HCT116 (cell line): ENCODE data around the gene TMEM115. TPM values are rescaled to one million over a fixed set of nuclear protein-coding genes. Genes with fewer than 3 reads are reported as not detected.

Experiments
- ATAC-seq: fragments of 200-7000 bp; cut with Tn5 transposase; 2 replicates; pipeline ENCODE4 v1.9.1; 2020; ENCODE audit warnings: mild to moderate bottlenecking, moderate library complexity
- BruUV-seq: library from RNA; stranded (reverse); fragments of 400-500 nt; replicated peaks from 2 replicates; lab custom pipeline; 2021; lab: Mats Ljungman, UMichigan
- CTCF ChIA-PET: fragments of 300-600 bp; sonication (Branson Sonifier 250); formaldehyde crosslinking; loops from one replicate; lab custom pipeline; 2021; ENCODE audit warnings: antibody characterized with exemption; lab: Charles Lee
- POLR2A ChIA-PET: fragments of 300-600, 350-600 bp; sonication (Branson Sonifier 250); formaldehyde crosslinking; loops from one replicate; lab custom pipeline; 2021; ENCODE audit warnings: antibody characterized with exemption; lab: Charles Lee
- RAD21 ChIA-PET, 2 experiments: fragments of 300-600 bp; sonication (Branson Sonifier 250); formaldehyde crosslinking; loops; one replicate each; lab custom pipeline; 2023; ENCODE audit warnings: low total read pairs in 2 of 2; ENCODE audit not compliant: uncharacterized antibody in 2 of 2, unreplicated experiment in 2 of 2, low non-redundant PET in 1 of 2; lab: Charles Lee
- DNase-seq: peaks from one replicate; pipeline ENCODE4 v3.0.0-alpha.2; 2010; ENCODE audit warnings: low read depth, low spot score
- H2AFZ ChIP-seq: fragments of 200-600 bp; shearing (Covaris generic), sonication (generic); 2 replicates; pipeline ENCODE4 v1.6.1; 2017; ENCODE audit warnings: low read depth, mixed run types, mixed read lengths, antibody characterized with exemption, low read length; ENCODE audit not compliant: poor library complexity, severe bottlenecking
- H3K27ac ChIP-seq: 2 replicates; pipeline ENCODE4 v1.5.1; 2012; ENCODE audit warnings: low read depth, low read length
- H3K27me3 ChIP-seq: fragments of 200-600 bp; sonication (generic); 2 replicates; pipeline ENCODE4 v1.6.1; 2016; ENCODE audit warnings: mixed run types, low read length, mixed read lengths; ENCODE audit not compliant: insufficient read depth
- H3K36me3 ChIP-seq, 2 experiments: fragments of 200-500 bp in 1 of 2; fragments of 200-600 bp in 1 of 2; sonication (Bioruptor generic) in 1 of 2; sonication (generic) in 1 of 2; 2 replicates each; pipeline versions ENCODE4 v1.5.1 to v1.6.1; 2014 to 2016; ENCODE audit warnings: low read length in 2 of 2, inconsistent platforms in 1 of 2, mixed read lengths in 1 of 2, mixed run types in 1 of 2; ENCODE audit not compliant: insufficient read depth in 2 of 2, control insufficient read depth in 1 of 2
- H3K4me1 ChIP-seq, 2 experiments: fragments of 200-600 bp in 1 of 2; sonication (generic) in 1 of 2; 2 replicates each; pipeline versions ENCODE4 v1.5.1 to v1.6.1; 2012 to 2017; ENCODE audit warnings: low read length in 2 of 2, inconsistent platforms in 1 of 2, mild to moderate bottlenecking in 1 of 2, mixed read lengths in 1 of 2, mixed run types in 1 of 2, moderate library complexity in 1 of 2; ENCODE audit not compliant: insufficient read depth in 2 of 2, control insufficient read depth in 1 of 2
- H3K4me2 ChIP-seq: fragments of 200-600 bp; sonication (generic); 2 replicates; pipeline ENCODE4 v1.6.1; 2017; ENCODE audit warnings: mixed run types, low read length, mixed read lengths
- H3K4me3 ChIP-seq, 2 experiments: fragments of 200-600 bp in 1 of 2; sonication (generic) in 1 of 2; replicated peaks in 1 of 2; 2 replicates each; pipeline ENCODE4 v1.5.1; 2011 to 2016; ENCODE audit warnings: low read length in 2 of 2, control low read depth in 1 of 2, low read depth in 1 of 2, mild to moderate bottlenecking in 1 of 2, mixed read lengths in 1 of 2, mixed run types in 1 of 2
- H3K79me2 ChIP-seq: fragments of 200-600 bp; sonication (generic); 2 replicates; pipeline ENCODE4 v1.6.1; 2017; ENCODE audit warnings: mild to moderate bottlenecking, mixed run types, low read length, moderate library complexity, mixed read lengths; ENCODE audit not compliant: insufficient read depth
- H3K9ac ChIP-seq: fragments of 200-600 bp; sonication (generic); 2 replicates; pipeline ENCODE4 v1.6.1; 2016; ENCODE audit warnings: low read length, mixed read lengths
- H3K9me2 ChIP-seq: fragments of 200-600 bp; sonication (generic), shearing (Covaris generic); 2 replicates; pipeline ENCODE4 v1.6.1; 2017; ENCODE audit warnings: mixed run types, mild to moderate bottlenecking, moderate library complexity; ENCODE audit not compliant: insufficient read depth
- H3K9me3 ChIP-seq, 2 experiments: fragments of 200-500 bp in 1 of 2; fragments of 200-600 bp in 1 of 2; sonication (Bioruptor generic) in 1 of 2; sonication (generic) in 1 of 2; 2 replicates each; pipeline ENCODE4 v1.6.1; 2014 to 2017; ENCODE audit warnings: low read length in 2 of 2, mixed read lengths in 2 of 2, inconsistent platforms in 1 of 2, low read depth in 1 of 2, mild to moderate bottlenecking in 1 of 2, mixed run types in 1 of 2, moderate library complexity in 1 of 2; ENCODE audit not compliant: control insufficient read depth in 1 of 2, insufficient read depth in 1 of 2
- H4K20me1 ChIP-seq: fragments of 200-600 bp; sonication (generic), shearing (Covaris generic); 2 replicates; pipeline ENCODE4 v1.6.1; 2017; ENCODE audit warnings: mixed run types, mild to moderate bottlenecking, moderate library complexity; ENCODE audit not compliant: insufficient read depth
- ATF3 ChIP-seq: IDR thresholded peaks from 2 replicates; pipeline ENCODE4 v1.6.1; 2012
- CBX3 ChIP-seq: IDR thresholded peaks from 2 replicates; pipeline ENCODE4 v1.6.1; 2012; ENCODE audit warnings: low read depth
- CEBPB ChIP-seq: IDR thresholded peaks from 2 replicates; pipeline ENCODE4 v1.6.1; 2012; ENCODE audit warnings: low read depth
- CTCF ChIP-seq, 3 experiments: fragments of 200-600 bp in 1 of 3; sonication (generic) in 1 of 3; IDR thresholded peaks in 2 of 3; conservative IDR thresholded peaks in 1 of 3; 2 replicates each; pipeline ENCODE4 v1.5.1; 2012 to 2017; ENCODE audit warnings: low read depth in 2 of 3, low read length in 2 of 3, antibody characterized with exemption in 1 of 3, borderline replicate concordance in 1 of 3, control low read depth in 1 of 3, mild to moderate bottlenecking in 1 of 3, mixed read lengths in 1 of 3, mixed run types in 1 of 3, moderate library complexity in 1 of 3; ENCODE audit not compliant: insufficient read depth in 1 of 3
- ELF1 ChIP-seq: IDR thresholded peaks from 2 replicates; pipeline ENCODE4 v1.6.1; 2012; ENCODE audit warnings: low read depth, borderline replicate concordance
- EZH2 ChIP-seq: fragments of 200-600 bp; sonication (generic); IDR thresholded peaks from 2 replicates; pipeline ENCODE4 v1.6.1; 2017; ENCODE audit warnings: antibody characterized with exemption, mixed run types
- EZH2phosphoT487 ChIP-seq: fragments of 200-600 bp; IDR thresholded peaks from 2 replicates; pipeline ENCODE4 v1.6.1; 2018; ENCODE audit warnings: antibody characterized with exemption, borderline replicate concordance
- JUND ChIP-seq: IDR thresholded peaks from 2 replicates; pipeline ENCODE4 v1.6.1; 2012
- POLR2AphosphoS5 ChIP-seq: IDR thresholded peaks from 2 replicates; pipeline ENCODE4 v1.6.1; 2011; ENCODE audit warnings: mild to moderate bottlenecking, low read depth, low read length, moderate library complexity
- RAD21 ChIP-seq: IDR thresholded peaks from 2 replicates; pipeline ENCODE4 v1.6.1; 2012; ENCODE audit warnings: low read depth, mild to moderate bottlenecking
- SIN3A ChIP-seq: IDR thresholded peaks from 2 replicates; pipeline ENCODE4 v1.6.1; 2012; ENCODE audit warnings: low read depth
- SP1 ChIP-seq: IDR thresholded peaks from 2 replicates; pipeline ENCODE4 v1.6.1; 2012; ENCODE audit warnings: low read depth
- SRF ChIP-seq: IDR thresholded peaks from 2 replicates; pipeline ENCODE4 v1.6.1; 2012; ENCODE audit warnings: low read depth
- TCF7L2 ChIP-seq: IDR thresholded peaks from 2 replicates; pipeline ENCODE4 v1.7.0; 2011; ENCODE audit warnings: borderline replicate concordance, inconsistent platforms; ENCODE audit not compliant: insufficient read depth, insufficient read length; ENCODE audit errors: extremely low read depth
- YY1 ChIP-seq: IDR thresholded peaks from 2 replicates; pipeline ENCODE4 v1.6.1; 2011; ENCODE audit warnings: low read length, low read depth, moderate library complexity, mild to moderate bottlenecking; ENCODE audit not compliant: insufficient replicate concordance; ENCODE audit errors: extremely low read depth
- ZBTB33 ChIP-seq: IDR thresholded peaks from 2 replicates; pipeline ENCODE4 v1.6.1; 2011; ENCODE audit warnings: mild to moderate bottlenecking, low read length, moderate library complexity; ENCODE audit not compliant: insufficient replicate concordance; ENCODE audit errors: extremely low read depth
- ZFX ChIP-seq: fragments of 450-650 bp; IDR thresholded peaks from 2 replicates; pipeline ENCODE4 v1.6.1; 2017
- ZNF274 ChIP-seq: fragments of 200-500 bp; sonication (Bioruptor generic); IDR thresholded peaks from 2 replicates; pipeline ENCODE4 v1.6.1; 2014; ENCODE audit warnings: mild to moderate bottlenecking, low read depth, low read length, inconsistent platforms
- intact Hi-C: fragments of 100-400 bp; cut with micrococcal nuclease; formaldehyde crosslinking; loops from 2 replicates; pipeline ENCODE4 v1.10.0; 2022
- total RNA-seq: library from RNA; stranded (reverse); gene quantifications from one replicate; pipeline ENCODE4 v1.2.1, GENCODE V29; 2021; ENCODE audit not compliant: unreplicated experiment
- TF ChIP-seq, protein P1 (sequence below): IDR thresholded peaks from 2 replicates; pipeline ENCODE4 v1.6.1; 2012
- TF ChIP-seq, protein P2 (sequence below): IDR thresholded peaks from 2 replicates; pipeline ENCODE4 v1.6.1; 2012; ENCODE audit warnings: low read depth

The TMEM115 gene
- total RNA-seq, 1 experiment from 2014 or later = 24.6 TPM

DNA sequence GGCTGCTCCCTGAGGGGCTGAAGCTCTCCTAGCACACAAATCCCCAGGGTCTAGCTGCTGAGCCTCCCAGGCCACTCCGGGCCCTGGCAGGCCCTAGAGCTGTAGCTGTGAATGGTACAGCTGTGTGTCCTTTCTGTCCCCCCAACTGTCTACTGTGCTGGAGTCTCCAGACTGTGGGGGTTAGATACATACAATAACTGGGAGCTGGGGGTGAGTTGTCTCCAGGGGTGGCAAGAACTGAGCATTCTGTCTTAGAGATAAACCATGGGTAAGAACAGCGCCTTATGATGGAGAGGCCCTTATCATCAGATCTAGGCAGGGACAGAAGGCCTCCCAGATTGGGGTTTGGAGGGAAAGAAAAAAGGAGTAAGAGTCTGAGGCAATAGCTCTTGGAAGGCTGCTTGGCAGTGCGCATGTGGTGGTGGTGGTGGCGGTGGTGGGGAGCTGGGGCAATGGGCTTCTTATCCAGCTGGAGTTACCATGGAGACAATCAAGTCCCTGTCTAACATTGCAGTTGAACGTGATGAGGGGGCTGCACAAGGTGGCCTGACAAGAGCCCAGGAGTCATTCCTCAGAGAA lies 5.0 kb downstream of the TMEM115 start:
- no TSS peak for BruUV-seq
- Histone ChIP-seq H3K9ac (no peak overlapping the region), H2AFZ (no peak overlapping the region), H3K4me1 (peaks cover 12 to 52% of the 10 kb centered on the region in 2 experiments; a peak in 3 of 4 replicates), H3K27me3 (no peaks in the 10 kb centered on the region), H3K79me2 (peaks cover 62% of the 10 kb centered on the region), H3K4me2 (no peak overlapping the region), H3K9me3 (no peaks in the 10 kb centered on the region), H3K4me3 (no peak overlapping the region), H3K36me3 (peaks cover 14 to 31% of the 10 kb centered on the region in 2 experiments; a peak in 3 of 4 replicates), H4K20me1 (no peaks in the 10 kb centered on the region), H3K9me2 (no peaks in the 10 kb centered on the region), H3K27ac (no peak overlapping the region)
- no peak for ATAC-seq
- CTCF ChIA-PET = interaction anchor here (2.0 kb wide), 1 partner anchor 17 kb away, joined by 8 read pairs; no protein-coding TSS in a partner anchor
- RAD21 ChIA-PET = no interaction called here
- intact Hi-C loops = loop anchor here (10.0 kb wide), 1 partner anchor 1031 kb away; the partner anchor contains the start of gene MANF
- POLR2A ChIA-PET = interaction anchor here (1.1 kb wide), 1 partner anchor 17 kb away, joined by 3 read pairs; no protein-coding TSS in a partner anchor
- TF ChIP-seq EZH2 (no peak), CEBPB (no peak), POLR2AphosphoS5 (no peak), ZBTB33 (no peak), CBX3 (no peak), EZH2phosphoT487 (no peak), ZFX (no peak), YY1 (no peak), TCF7L2 (no peak), SP1 (no peak), JUND (no peak), ZNF274 (no peak), RAD21 (no peak), ATF3 (no peak), ELF1 (no peak), SRF (no peak), SIN3A (no peak), CTCF (IDR thresholded peaks at IDR 0.05 in 2 of 3, conservative IDR thresholded peaks at IDR 0.05 in 1 of 3; ENCODE audit: borderline replicate concordance in 1 of 3, insufficient read depth in 1 of 3, low read depth in 2 of 3, low read length in 2 of 3) (no peak)
- TF ChIP-seq, protein P1, sequence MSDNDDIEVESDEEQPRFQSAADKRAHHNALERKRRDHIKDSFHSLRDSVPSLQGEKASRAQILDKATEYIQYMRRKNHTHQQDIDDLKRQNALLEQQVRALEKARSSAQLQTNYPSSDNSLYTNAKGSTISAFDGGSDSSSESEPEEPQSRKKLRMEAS = no peak
- TF ChIP-seq, protein P2, sequence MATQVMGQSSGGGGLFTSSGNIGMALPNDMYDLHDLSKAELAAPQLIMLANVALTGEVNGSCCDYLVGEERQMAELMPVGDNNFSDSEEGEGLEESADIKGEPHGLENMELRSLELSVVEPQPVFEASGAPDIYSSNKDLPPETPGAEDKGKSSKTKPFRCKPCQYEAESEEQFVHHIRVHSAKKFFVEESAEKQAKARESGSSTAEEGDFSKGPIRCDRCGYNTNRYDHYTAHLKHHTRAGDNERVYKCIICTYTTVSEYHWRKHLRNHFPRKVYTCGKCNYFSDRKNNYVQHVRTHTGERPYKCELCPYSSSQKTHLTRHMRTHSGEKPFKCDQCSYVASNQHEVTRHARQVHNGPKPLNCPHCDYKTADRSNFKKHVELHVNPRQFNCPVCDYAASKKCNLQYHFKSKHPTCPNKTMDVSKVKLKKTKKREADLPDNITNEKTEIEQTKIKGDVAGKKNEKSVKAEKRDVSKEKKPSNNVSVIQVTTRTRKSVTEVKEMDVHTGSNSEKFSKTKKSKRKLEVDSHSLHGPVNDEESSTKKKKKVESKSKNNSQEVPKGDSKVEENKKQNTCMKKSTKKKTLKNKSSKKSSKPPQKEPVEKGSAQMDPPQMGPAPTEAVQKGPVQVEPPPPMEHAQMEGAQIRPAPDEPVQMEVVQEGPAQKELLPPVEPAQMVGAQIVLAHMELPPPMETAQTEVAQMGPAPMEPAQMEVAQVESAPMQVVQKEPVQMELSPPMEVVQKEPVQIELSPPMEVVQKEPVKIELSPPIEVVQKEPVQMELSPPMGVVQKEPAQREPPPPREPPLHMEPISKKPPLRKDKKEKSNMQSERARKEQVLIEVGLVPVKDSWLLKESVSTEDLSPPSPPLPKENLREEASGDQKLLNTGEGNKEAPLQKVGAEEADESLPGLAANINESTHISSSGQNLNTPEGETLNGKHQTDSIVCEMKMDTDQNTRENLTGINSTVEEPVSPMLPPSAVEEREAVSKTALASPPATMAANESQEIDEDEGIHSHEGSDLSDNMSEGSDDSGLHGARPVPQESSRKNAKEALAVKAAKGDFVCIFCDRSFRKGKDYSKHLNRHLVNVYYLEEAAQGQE = no peak
- DNase-seq = no peak
